ENCODE measurements around the gene CYP21A2.

Gene CYP21A2

DNA sequence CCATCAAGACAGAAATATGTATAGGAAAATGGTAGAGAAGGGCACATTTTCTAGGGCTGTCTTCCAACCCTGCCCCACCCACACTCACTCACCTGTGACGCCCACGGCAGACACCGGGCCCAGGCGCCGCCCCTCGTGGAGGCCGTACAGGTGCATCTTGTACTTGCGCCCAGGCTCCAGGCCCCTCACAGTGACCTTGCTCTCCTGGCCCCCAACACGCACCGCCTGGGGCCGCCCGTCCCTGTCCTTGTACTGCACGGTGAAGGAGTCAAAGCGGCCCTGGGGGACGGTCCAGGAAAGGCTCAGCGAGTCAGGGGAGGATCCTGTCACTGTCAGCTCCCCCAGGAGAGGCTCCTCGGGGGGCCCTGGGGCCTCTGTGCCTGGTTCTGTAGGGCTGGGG is 19.8 kb downstream of the CYP21A2 start:
- TF ChIP-seq, protein P1, sequence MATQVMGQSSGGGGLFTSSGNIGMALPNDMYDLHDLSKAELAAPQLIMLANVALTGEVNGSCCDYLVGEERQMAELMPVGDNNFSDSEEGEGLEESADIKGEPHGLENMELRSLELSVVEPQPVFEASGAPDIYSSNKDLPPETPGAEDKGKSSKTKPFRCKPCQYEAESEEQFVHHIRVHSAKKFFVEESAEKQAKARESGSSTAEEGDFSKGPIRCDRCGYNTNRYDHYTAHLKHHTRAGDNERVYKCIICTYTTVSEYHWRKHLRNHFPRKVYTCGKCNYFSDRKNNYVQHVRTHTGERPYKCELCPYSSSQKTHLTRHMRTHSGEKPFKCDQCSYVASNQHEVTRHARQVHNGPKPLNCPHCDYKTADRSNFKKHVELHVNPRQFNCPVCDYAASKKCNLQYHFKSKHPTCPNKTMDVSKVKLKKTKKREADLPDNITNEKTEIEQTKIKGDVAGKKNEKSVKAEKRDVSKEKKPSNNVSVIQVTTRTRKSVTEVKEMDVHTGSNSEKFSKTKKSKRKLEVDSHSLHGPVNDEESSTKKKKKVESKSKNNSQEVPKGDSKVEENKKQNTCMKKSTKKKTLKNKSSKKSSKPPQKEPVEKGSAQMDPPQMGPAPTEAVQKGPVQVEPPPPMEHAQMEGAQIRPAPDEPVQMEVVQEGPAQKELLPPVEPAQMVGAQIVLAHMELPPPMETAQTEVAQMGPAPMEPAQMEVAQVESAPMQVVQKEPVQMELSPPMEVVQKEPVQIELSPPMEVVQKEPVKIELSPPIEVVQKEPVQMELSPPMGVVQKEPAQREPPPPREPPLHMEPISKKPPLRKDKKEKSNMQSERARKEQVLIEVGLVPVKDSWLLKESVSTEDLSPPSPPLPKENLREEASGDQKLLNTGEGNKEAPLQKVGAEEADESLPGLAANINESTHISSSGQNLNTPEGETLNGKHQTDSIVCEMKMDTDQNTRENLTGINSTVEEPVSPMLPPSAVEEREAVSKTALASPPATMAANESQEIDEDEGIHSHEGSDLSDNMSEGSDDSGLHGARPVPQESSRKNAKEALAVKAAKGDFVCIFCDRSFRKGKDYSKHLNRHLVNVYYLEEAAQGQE (IDR thresholded peaks at IDR 0.05; ENCODE audit: insufficient read depth in 1 of 2, low read depth in 2 of 2, low read length in 2 of 2) = no peak
- TF ChIP-seq SIN3A (IDR thresholded peaks at IDR 0.05; ENCODE audit: borderline replicate concordance, insufficient read depth, low read length) (no peak), FOXP2 (optimal IDR thresholded peaks at IDR 0.05; ENCODE audit: borderline replicate concordance, extremely low read depth, extremely low read length, insufficient read depth) (no peak), POLR2AphosphoS5 (IDR thresholded peaks at IDR 0.05; ENCODE audit: low read depth, low read length) (no peak), TAF1 (IDR thresholded peaks at IDR 0.05; ENCODE audit: borderline replicate concordance, insufficient read depth, low read length) (no peak)

DNA sequence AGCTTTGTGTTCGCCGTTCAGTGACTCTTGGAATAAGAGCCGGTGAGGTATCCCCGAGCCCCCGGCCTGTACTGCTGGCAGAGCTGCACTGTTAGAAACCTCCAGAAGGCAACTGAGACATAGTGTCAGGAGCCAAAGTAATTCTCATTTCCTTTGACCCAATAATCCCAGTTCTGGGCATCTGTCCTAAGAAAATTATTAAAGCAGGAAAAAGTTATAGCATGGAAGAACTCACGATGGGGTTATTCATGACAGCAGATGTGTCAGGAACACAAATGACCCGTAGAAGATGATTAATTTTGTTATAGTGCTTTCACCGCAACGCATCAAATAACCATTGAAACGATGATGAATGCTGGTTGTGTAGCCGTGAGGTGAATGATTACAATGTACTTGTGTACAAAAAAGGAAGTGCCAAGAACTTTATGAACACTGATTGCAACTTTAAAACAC is 20.3 kb downstream of the CYP21A2 start:
- no peak for TF ChIP-seq POLR2AphosphoS5 (IDR thresholded peaks at IDR 0.05; ENCODE audit: low read depth, low read length)
- no peak for TF ChIP-seq FOXP2 (optimal IDR thresholded peaks at IDR 0.05; ENCODE audit: borderline replicate concordance, extremely low read depth, extremely low read length, insufficient read depth)
- TF ChIP-seq, protein P1 (IDR thresholded peaks at IDR 0.05; ENCODE audit: insufficient read depth in 1 of 2, low read depth in 2 of 2, low read length in 2 of 2) = no peak
- TF ChIP-seq TAF1 (IDR thresholded peaks at IDR 0.05; ENCODE audit: borderline replicate concordance, insufficient read depth, low read length) = no peak
- TF ChIP-seq SIN3A (IDR thresholded peaks at IDR 0.05; ENCODE audit: borderline replicate concordance, insufficient read depth, low read length) = no peak

DNA sequence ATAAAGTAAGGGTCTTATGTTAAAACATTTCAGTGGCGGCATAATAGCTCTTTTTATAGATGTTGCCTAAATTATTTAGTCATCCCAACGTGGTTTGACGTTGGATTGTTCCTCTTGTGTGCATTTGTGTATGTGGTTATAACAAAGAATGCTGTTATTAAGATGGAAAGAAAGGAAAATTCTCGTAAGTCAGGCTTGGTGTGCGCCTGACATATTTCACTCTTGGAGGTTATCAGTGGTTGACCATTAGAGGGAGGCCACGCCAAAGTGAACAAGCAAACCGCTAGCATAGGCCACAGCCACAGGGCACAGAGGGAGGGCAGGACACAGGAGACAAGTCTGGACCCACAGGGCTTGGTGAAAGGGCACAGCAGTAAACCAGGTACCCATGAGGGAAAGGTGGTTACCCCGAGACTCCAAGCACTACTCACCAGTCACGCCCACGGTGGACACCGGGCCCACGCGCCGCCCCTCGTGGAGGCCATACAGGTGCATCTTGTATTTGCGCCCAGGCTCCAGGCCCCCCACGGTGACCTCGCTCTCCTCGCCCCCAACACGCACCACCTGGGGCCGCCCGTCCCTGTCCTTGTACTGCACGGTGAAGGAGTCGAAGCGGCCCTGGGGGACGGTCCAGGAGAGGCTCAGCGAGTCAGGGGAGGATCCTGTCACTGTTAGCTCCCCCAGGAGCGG is 22.9 kb downstream of the CYP21A2 start:
- TF ChIP-seq, protein P1 (IDR thresholded peaks at IDR 0.05; ENCODE audit: insufficient read depth in 1 of 2, low read depth in 2 of 2, low read length in 2 of 2) = no peak
- TF ChIP-seq SIN3A (IDR thresholded peaks at IDR 0.05; ENCODE audit: borderline replicate concordance, insufficient read depth, low read length) (no peak), FOXP2 (optimal IDR thresholded peaks at IDR 0.05; ENCODE audit: borderline replicate concordance, extremely low read depth, extremely low read length, insufficient read depth) (no peak), POLR2AphosphoS5 (IDR thresholded peaks at IDR 0.05; ENCODE audit: low read depth, low read length) (no peak), TAF1 (IDR thresholded peaks at IDR 0.05; ENCODE audit: borderline replicate concordance, insufficient read depth, low read length) (no peak)

DNA sequence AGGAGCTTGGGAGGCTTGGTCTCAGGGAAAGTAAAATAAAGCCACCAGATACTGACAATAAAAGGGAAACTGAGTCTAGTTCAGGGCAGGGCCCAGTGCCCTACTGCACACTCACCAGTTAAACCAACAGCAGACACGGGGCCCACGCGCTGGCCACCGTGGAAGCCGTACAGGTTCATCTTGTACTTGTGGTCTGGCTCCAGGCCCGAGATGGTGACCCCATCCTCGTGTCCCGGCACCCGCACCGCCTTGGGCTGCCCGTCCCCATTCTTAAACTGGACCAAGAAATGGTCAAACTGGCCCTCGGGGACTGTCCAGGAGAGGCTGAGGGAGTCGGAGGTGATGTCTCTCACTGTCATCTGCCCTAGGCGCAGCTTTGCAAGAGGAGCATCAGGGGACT is 26.5 kb downstream of the CYP21A2 start:
- no peak for TF ChIP-seq TAF1 (IDR thresholded peaks at IDR 0.05; ENCODE audit: borderline replicate concordance, insufficient read depth, low read length)
- TF ChIP-seq POLR2AphosphoS5 (IDR thresholded peaks at IDR 0.05; ENCODE audit: low read depth, low read length) = no peak
- no peak for TF ChIP-seq SIN3A (IDR thresholded peaks at IDR 0.05; ENCODE audit: borderline replicate concordance, insufficient read depth, low read length)
- TF ChIP-seq FOXP2 (optimal IDR thresholded peaks at IDR 0.05; ENCODE audit: borderline replicate concordance, extremely low read depth, extremely low read length, insufficient read depth) = no peak
- TF ChIP-seq, protein P1 (IDR thresholded peaks at IDR 0.05; ENCODE audit: insufficient read depth in 1 of 2, low read depth in 2 of 2, low read length in 2 of 2) = no peak
